HG02759 (cell line): Measurements from ENCODE around the gene AUP1.

Experiments
- ATAC-seq: cut with Tn5 transposase; IDR thresholded peaks from one replicate; pipeline ENCODE4 v1.9.1; 2021; ENCODE audit warnings: mild to moderate bottlenecking, moderate library complexity; ENCODE audit not compliant: unreplicated experiment

Gene AUP1

GRCh38 chr2:74515271-74515980 lies 14.1 kb downstream of the AUP1 start:
- peak; percentile 23 for ATAC-seq

DNA sequence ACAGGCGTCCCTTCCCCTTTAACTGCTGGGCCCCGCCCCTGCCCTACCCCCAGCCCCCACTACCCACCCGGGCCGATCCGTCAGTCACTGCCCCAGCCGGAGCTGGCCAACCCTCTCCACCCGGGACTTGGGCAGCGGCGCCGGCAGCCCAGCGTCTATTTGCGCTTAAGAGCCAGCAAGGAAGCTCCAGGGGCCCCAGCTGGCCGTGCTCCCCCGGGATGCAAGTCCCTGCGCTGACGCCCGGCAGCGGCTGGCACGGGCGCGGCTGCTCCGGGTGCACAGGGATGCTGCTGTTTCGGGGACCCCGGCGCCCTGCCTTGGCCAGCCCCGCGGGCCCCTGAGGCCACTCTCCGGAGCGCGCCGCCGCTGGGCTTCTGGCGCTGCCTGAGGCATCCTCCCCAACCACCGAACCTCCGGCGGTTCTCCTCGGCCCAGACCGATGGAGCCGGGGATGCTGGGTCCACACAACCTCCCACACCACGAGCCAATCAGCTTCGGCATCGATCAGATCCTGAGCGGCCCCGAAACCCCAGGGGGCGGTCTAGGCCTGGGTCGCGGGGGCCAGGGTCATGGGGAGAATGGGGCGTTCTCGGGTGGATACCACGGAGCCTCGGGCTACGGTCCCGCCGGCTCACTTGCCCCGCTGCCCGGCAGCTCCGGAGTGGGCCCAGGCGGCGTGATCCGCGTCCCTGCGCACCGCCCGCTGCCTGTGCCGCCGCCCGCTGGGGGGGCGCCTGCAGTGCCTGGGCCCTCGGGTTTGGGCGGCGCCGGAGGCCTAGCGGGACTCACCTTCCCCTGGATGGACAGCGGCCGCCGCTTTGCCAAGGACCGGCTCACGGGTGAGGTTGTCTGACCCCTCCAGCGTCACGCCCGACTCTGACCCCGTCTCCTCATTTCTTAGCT lies 14.9 kb downstream of the AUP1 start, which contains the start of gene TLX2:
Gene TLX2 (plus strand): TSS at position 83 of the 903 bp plus-strand sequence. CDS start 357 bp downstream, at position 440.
- ATAC-seq, result no peak

DNA sequence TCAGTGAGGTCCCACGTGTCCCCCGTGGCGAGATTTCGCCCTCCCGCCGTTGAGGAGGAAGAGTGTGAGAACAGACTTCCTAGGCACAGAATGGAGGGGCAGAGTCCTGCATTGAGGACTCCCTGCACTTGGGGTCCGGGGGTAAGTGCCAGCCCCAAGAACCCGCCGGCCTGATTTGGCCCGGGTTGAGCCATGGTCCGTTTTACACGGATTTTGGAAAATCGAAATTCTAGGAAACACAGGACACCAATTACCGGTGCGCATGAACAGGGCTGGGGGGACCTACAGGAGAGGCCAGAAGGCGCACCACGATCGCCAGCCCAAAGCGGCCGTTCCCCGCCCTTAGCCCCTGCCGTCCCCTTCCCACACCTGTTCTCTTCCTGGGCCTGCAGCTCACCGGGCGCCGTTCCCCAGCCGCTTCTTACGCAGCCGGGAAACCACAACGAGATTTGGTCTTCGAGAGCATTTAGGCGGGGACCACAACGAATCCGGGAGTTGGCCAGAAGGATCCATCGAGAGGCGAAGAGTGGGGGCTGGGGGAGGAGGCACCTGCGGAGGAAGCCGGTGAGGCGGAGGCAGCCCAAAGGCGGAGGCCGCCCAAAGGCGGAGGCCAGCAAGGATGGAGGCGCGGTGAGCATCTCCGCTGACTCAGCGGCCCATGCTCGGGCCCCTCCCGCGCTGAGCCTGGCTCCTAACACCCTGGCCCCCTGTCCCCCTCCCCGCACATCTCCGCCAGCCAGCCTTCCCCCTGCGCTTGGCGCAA lies 15.7 kb downstream of the AUP1 start:
- no peak for ATAC-seq

DNA sequence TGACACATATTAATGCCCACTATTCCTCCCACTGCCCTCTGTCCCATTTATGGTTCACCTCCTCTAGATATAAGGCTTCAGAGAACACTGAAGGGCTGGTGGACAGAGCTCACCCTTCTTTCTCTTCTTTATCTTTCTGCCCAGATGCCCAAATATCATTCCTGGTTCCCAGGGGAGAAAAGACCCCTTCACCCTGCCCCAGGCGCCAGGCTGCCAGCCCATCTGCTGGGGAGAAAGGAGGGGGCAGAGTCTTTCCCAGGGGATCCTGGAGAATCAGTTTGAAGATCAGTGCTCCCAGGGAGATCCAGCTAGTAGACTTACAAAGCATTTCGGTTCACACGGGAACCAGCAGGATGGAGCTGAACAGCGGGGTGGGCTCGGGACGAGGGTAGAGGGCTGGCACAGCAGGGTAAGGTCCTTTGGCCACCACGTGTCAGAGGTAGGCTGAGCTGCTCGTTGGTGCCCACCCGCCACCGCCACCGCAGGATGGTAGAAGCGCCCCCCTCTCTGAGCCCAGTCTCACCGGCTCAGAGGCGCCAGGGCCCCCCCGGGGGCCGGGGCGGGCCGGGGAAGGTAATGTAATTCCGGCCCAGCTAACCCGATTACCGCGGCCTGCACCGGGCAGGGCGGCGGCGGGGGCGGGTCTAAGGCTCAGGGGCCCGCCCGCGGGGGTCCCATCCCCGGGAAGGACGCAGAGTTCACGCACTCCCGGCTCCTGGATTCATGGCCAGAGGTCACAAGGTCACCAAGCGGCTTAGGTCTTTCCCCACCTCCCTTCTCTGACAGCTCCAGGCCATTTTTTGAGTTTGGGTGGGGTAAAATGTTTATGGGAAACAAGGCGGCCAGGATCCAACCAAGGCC lies 16.5 kb downstream of the AUP1 start:
- ATAC-seq, result no peak

- ATAC-seq, result no peak
These were observed 18.2 kb downstream of the AUP1 start for GRCh38 chr2:74511104-74511989.

DNA sequence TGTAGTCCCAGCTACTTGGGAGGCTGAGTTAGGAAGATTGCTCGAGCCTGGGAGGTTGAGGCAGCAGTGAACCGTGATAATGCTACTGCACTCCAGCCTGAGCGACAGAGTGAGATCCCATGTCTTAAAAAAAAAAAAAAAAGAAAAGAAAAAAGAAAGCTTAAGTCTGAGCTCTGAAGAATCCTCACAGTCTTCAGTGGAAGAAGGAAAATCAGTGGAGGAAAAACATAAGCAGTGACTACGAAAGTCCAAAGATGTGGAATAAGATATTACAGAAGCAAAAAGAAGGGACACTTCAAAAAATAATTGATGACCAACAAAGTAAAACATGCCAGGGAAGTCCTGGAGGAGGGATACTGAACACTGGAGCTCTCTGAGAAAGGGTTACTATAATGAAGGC lies 19.2 kb downstream of the AUP1 start:
- no peak for ATAC-seq

DNA sequence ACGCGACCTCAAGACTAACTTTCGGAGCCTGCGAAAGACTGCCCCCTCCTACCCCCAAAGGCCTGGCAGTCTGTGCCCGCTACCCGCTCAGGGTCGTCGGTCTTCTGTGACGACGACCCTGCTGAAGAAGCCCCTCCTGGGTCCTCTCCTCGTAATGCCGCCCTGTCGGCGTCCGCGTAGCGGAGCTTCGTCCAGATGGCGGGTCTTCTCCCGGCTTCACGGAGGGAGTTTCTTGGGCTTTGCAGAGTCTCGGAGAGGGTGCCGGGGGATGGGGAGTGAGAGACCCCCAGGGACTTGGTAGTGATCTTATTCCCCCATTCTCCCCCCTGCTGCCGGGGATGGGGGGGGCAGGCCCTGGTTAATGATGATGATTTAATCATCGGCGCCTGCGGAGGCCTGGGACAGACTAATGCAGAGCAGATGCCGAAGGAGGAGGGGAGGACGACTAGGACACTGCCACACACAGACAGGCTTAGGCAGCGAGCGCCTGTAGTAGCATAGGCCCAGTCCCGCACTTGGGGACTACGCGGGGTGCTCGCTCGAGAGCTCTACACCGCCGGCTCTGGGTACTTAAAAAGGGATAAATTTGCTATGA lies 21.5 kb downstream of the AUP1 start:
- ATAC-seq, result peak; percentile 11

- peak; percentile 86 for ATAC-seq
These were observed 22.2 kb downstream of the AUP1 start, which contains the start of gene PCGF1 for GRCh38 chr2:74507145-74507925. Gene PCGF1 (minus strand): TSS chr2:74507695. CDS start chr2:74507668, 27 bp downstream.

- no peak for ATAC-seq
These were observed 23.9 kb downstream of the AUP1 start for GRCh38 chr2:74505448-74506246.

- no peak for ATAC-seq
These were observed 24.9 kb downstream of the AUP1 start for GRCh38 chr2:74504591-74504990.

DNA sequence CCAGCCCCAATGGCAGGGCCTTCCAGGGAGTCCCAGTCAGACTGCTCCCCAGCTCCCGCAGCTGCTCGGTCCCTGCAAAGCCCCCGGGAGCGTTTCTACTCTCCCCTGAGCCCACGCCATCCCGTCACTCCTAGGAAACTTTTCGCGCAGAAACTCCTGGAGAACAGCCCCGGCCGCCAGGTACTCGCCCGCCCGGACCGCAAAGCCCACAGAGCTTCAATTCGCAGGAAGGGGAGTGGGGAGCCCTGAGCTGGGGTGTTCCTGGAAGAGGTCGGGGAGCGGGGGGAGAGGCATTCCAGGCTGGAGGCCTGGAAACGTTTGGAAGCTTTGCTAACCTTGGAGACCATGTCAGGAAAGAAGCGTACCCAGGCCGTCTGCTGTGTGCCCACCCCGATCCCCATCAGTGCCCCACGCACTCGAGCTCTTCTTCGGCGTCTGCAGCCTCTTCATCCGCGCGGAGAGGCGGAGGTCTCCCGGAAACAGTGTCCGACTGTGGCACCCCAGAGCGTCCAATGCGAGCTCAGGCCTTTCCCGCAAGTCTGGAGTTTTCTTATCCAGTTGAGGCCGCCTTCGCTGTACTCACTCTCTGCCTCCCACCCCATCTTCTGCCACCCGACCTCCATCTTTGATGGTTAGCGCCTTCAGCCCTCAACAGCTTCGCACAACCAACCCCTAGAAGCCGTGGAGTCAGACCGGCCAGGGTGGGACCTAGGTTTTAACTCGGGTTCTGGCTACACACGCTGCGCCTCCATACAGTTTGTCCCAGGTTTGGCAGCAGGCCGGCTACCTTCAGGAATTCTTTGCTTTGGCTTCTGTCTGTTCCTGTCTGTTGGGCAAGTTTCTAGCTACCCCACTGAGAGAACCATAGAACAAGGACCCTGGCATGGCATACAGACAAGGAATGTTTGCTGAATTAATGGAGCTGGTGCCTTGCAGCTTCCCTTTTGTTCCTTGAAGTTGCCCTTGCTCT lies 25.7 kb downstream of the AUP1 start:
- no peak for ATAC-seq

DNA sequence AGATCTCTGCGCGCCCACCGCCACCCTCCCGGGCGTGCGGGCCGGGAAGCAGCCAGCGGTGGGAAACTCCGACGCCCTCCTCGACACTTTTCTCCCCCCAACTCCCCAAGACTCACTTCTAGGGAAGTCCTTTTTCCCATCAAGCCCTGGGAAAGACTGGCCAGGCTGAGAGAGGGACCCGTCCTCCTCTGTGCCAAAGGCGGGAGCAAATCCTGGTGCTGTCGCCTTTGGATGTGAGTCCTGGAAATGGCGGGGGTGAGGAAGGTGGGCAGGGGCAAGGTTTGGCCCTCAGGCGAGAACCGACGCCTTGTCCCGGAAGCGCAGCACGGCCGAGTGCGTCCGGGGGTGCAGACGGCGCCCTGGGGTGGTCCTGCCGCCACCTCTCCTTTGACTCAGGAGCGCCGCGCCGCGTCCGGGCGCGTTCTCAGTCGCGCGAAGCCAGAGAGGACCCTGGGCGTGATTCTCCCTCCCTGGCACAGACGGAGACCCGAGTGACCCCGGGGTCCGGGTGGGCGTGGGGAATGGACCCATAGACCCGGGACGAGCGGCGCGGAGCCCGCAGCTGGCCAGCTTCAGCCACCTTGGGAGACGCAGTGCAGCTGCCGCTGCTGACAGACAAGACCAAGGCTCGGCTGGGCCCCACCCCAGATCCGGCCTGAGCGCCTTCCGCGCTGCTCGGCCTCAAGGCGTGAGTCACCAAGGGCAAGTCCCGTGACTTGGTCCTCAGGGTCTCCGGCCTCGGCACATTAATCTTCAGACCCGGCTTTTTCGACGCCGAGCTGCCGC lies 26.6 kb downstream of the AUP1 start:
- peak; percentile 41 for ATAC-seq

DNA sequence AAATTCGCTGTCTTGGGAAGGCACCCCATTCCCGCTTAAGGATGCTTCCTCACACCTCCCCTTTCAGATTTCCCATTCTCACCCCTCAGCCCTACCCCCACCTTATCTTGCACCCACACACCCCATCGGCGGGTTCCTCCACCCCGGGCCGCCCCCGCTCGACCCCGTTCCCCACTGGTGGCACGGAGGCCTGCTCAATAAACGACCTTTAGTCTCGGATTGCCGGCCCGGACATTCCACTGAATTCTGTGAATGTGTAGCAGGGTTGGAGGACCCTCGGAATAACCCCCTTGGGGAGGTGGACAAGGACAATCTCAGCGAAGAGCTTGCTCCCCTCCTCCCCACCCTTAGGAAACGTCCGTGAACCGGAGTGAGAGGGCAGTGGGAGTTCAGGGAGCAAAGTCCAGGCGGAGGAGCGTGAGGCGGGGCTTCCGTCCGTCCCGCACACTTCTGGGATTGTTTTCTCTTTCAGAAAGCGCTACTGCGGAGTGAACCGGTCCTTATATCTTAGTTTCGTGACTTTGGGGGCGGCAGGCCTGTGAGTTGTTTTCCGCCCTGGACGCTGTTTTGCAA lies 27.3 kb downstream of the AUP1 start:
- ATAC-seq, result no peak

DNA sequence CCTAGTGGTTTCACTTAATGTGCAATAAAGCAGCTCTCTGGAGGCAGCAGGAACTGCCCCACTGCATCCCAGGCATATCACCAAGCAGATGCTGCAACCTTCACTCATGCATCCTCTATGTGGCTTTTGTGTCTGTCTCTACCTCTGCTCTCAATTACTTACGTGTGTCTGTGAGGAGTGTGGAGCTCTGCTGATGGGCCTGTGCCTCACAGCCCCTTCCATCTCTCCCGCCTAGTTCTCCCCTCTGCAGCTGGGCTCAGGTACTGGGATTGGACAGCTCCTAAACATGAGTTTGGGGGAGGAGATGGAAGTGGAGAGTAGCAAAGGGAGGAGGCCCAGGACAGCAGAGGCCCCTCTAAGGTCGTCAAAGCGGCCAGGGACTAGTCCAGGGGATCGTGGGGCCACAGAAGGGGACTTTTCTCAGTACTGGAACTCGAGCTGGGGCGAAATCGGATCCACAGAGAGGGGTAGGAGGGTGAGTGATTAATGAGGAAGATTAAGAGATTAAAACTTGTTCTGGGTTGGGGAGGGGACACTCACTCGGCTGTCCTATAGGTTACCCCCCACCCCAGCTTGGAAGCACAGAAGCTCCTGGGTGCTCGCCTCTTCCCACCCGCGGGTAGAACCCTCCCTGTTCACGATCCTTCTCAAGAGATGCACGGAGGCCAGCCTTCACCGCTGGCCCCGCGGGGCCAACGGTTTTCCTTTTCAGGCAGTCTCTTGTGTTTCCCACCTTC lies 28.0 kb downstream of the AUP1 start:
- no peak for ATAC-seq
